HepG2 (cell line): ENCODE results near the gene PODXL2. TPM values are rescaled to one million over a fixed set of nuclear protein-coding genes. Genes with fewer than 3 reads are reported as not detected.

Experiments
- ATAC-seq: fragments of 200-7000 bp; cut with Tn5 transposase; 3 replicates; pipeline ENCODE4 v1.9.1; 2020; ENCODE audit warnings: mild to moderate bottlenecking, moderate library complexity
- BruUV-seq: library from RNA; stranded (reverse); fragments of 400-500 nt; replicated peaks from 2 replicates; lab custom pipeline; 2021; lab: Mats Ljungman, UMichigan
- CTCF ChIA-PET: fragments of 300-600 bp; formaldehyde crosslinking; extraction: SDS; loops from one replicate; lab custom pipeline; 2021; ENCODE audit warnings: low total read pairs, inconsistent platforms, low intra/inter-chr PET ratio; lab: Yijun Ruan, JAX
- POLR2A ChIA-PET: fragments of 350-600 bp; sonication (Branson Sonifier 250); formaldehyde crosslinking; loops from one replicate; lab custom pipeline; 2020; ENCODE audit warnings: antibody characterized with exemption, inconsistent platforms; lab: Yijun Ruan, JAX
- DNase-seq: peaks from one replicate; pipeline ENCODE4 v3.0.0-alpha.2; 2015; ENCODE audit warnings: low spot score
- FAIRE-seq: peaks from 3 replicates; lab custom pipeline; 2011; peaks lifted over from hg19 to GRCh38; lab: Jason Lieb, UNC
- H2AFZ ChIP-seq: one replicate; pipeline ENCODE4 v1.6.1; 2011; ENCODE audit warnings: low read length, inconsistent platforms
- H3K27ac ChIP-seq: fragments of 300-600 bp; 3 replicates; pipeline ENCODE4 v1.8.0; 2011; ENCODE audit warnings: mixed run types, mild to moderate bottlenecking, mixed read lengths, low read length, inconsistent platforms; ENCODE audit not compliant: insufficient read depth; ENCODE audit errors: extremely low read length
- H3K27me3 ChIP-seq, 2 experiments: fragments of 200-600 bp in 1 of 2; 2 replicates in 1 of 2; 3 replicates in 1 of 2; pipeline versions ENCODE4 v1.6.0 to v1.8.0; 2011; ENCODE audit warnings: low read length in 2 of 2, mild to moderate bottlenecking in 2 of 2, moderate library complexity in 2 of 2, inconsistent platforms in 1 of 2; ENCODE audit not compliant: insufficient read depth in 2 of 2, control insufficient read depth in 1 of 2
- H3K36me3 ChIP-seq, 2 experiments: fragments of 200-600 bp in 1 of 2; replicated peaks in 1 of 2; 2 replicates in 1 of 2; 3 replicates in 1 of 2; pipeline versions ENCODE4 v1.5.1 to v1.8.0; 2011; ENCODE audit warnings: low read length in 2 of 2, inconsistent platforms in 1 of 2; ENCODE audit not compliant: insufficient read depth in 2 of 2, control insufficient read depth in 1 of 2
- H3K4me1 ChIP-seq: 2 replicates; pipeline ENCODE4 v1.5.1; 2012; ENCODE audit warnings: low read length, inconsistent platforms; ENCODE audit not compliant: insufficient read depth
- H3K4me2 ChIP-seq: 2 replicates; pipeline ENCODE4 v1.6.0; 2011; ENCODE audit warnings: low read depth, low read length, inconsistent platforms
- H3K4me3 ChIP-seq, 3 experiments: fragments of 200-600 bp in 1 of 3; sonication (generic), shearing (Covaris generic) in 1 of 3; replicated peaks in 1 of 3; 2 replicates each; pipeline ENCODE4 v1.5.1; 2011 to 2016; ENCODE audit warnings: low read length in 3 of 3, inconsistent platforms in 2 of 3, low read depth in 2 of 3, mild to moderate bottlenecking in 2 of 3, control low read depth in 1 of 3, mixed read lengths in 1 of 3; ENCODE audit not compliant: insufficient read depth in 1 of 3
- H3K79me2 ChIP-seq: one replicate; pipeline ENCODE4 v1.6.1; 2011; ENCODE audit warnings: low read length, inconsistent platforms; ENCODE audit not compliant: insufficient read depth
- H3K9ac ChIP-seq: 2 replicates; pipeline ENCODE4 v1.6.0; 2011; ENCODE audit warnings: mild to moderate bottlenecking, low read depth, low read length, inconsistent platforms; ENCODE audit not compliant: insufficient read depth
- H3K9me3 ChIP-seq: 2 replicates; pipeline ENCODE4 v1.5.1; 2012; ENCODE audit warnings: mild to moderate bottlenecking, low read length
- H4K20me1 ChIP-seq: 2 replicates; pipeline ENCODE4 v1.6.0; 2011; ENCODE audit warnings: inconsistent platforms, mild to moderate bottlenecking, low read length, moderate library complexity; ENCODE audit not compliant: insufficient read depth
- GRHL1 ChIP-seq: sonication (generic); formaldehyde crosslinking; conservative IDR thresholded peaks from 2 replicates; pipeline ENCODE4 v1.8.0; 2022; ENCODE audit warnings: missing genetic modification reagents
- MBD4 ChIP-seq: IDR thresholded peaks from 2 replicates; pipeline ENCODE4 v1.6.1; 2012; ENCODE audit warnings: low read length, inconsistent platforms, borderline replicate concordance
- PHF20 ChIP-seq: sonication (generic); formaldehyde crosslinking; IDR thresholded peaks from 2 replicates; pipeline ENCODE4 v1.5.0; 2020; ENCODE audit warnings: mild to moderate bottlenecking, missing genetic modification reagents
- STAG1 ChIP-seq: sonication (generic); formaldehyde crosslinking; IDR thresholded peaks from 2 replicates; pipeline ENCODE4 v1.4.0; 2020; ENCODE audit warnings: missing genetic modification reagents
- TEAD3 ChIP-seq: optimal IDR thresholded peaks from 2 replicates; pipeline ENCODE3; 2016; ENCODE audit warnings: borderline replicate concordance
- ZBTB42 ChIP-seq: sonication (generic); formaldehyde crosslinking; IDR thresholded peaks from 2 replicates; pipeline ENCODE4 v1.5.0; 2020; ENCODE audit warnings: mild to moderate bottlenecking, missing genetic modification reagents
- ZNF136 ChIP-seq: sonication (generic); formaldehyde crosslinking; IDR thresholded peaks from 2 replicates; pipeline ENCODE4 v1.8.1; 2022; ENCODE audit warnings: low read depth, mild to moderate bottlenecking, moderate library complexity, missing genetic modification reagents
- ZNF431 ChIP-seq: sonication (generic); formaldehyde crosslinking; IDR thresholded peaks from 2 replicates; pipeline ENCODE4 v1.9.0; 2022; ENCODE audit warnings: missing genetic modification reagents, low read depth, mild to moderate bottlenecking, borderline replicate concordance
- ZNF660 ChIP-seq: sonication (generic); formaldehyde crosslinking; IDR thresholded peaks from 2 replicates; pipeline ENCODE4 v1.5.1; 2020; ENCODE audit warnings: mild to moderate bottlenecking, low read depth, missing genetic modification reagents, borderline replicate concordance
- WGBS: methylation state at CpG from one replicate; pipeline ENCODE4 v1.1.6; 2017; ENCODE audit warnings: low lambda C conversion rate; 5-methylcytosine and 5-hydroxymethylcytosine counted together
- in situ Hi-C: cut with HindIII; loops from 2 replicates; pipeline ENCODE4 v1.10.0; 2017; ENCODE audit warnings: low pct_unique_long_range_greater_than_20kb; ENCODE audit not compliant: extremely low pct_ligation_motif_present
- intact Hi-C: fragments of 100-400 bp; cut with micrococcal nuclease; formaldehyde crosslinking; loops from one replicate; pipeline ENCODE4 v1.10.0; 2022; ENCODE audit not compliant: unreplicated experiment
- polyA plus RNA-seq, 8 experiments: library from polyadenylated mRNA; depleted of rRNA in 3 of 8; stranded (reverse) in 7 of 8; unstranded in 1 of 8; fragments of >200 nt; fragmentation: Illumina TruSeq in 4 of 8; extraction: Trizol in 4 of 8; gene quantifications; 2 replicates each; pipeline versions ENCODE4 v1.2.1 to v1.2.3, GENCODE V29; 2011 to 2016; ENCODE audit warnings: low read depth in 4 of 8, missing spikeins in 1 of 8, mixed read lengths in 1 of 8; ENCODE audit not compliant: insufficient read depth in 1 of 8
- total RNA-seq, 5 experiments: library from RNA; depleted of rRNA; stranded (reverse); fragments of >200 nt; fragmentation: Illumina TruSeq; extraction: Trizol; gene quantifications; 2 replicates each; pipeline ENCODE4 v1.2.3, GENCODE V29; 2016; ENCODE audit warnings: low read depth in 1 of 5
- TF ChIP-seq, protein P1 (sequence below): sonication (generic); formaldehyde crosslinking; IDR thresholded peaks from 2 replicates; pipeline ENCODE4 v1.8.1; 2023; ENCODE audit warnings: mild to moderate bottlenecking, missing genetic modification reagents
- TF ChIP-seq, protein P2 (sequence below): sonication (generic); formaldehyde crosslinking; IDR thresholded peaks from 2 replicates; pipeline ENCODE4 v1.5.0; 2020; ENCODE audit warnings: mild to moderate bottlenecking, missing genetic modification reagents, borderline replicate concordance
- TF ChIP-seq, protein P3 (sequence below): sonication (generic); formaldehyde crosslinking; IDR thresholded peaks from 2 replicates; pipeline ENCODE4 v1.5.1; 2020; ENCODE audit warnings: missing genetic modification reagents, mild to moderate bottlenecking, borderline replicate concordance

The PODXL2 gene
- total and polyA plus RNA-seq, 2 of the 13 experiments (the other 11 are each of a cell fraction or from before 2014, with no cell fraction given), result 20.4 to 25.1 TPM

- no peak overlapping the region for H3K27ac ChIP-seq
- in situ Hi-C loops, result no loop called here
- ChIA-PET CTCF (no interaction called here), POLR2A (no interaction called here)
- H4K20me1 ChIP-seq, result no peaks in the 10 kb centered on the region
- no peak for ATAC-seq
- H3K4me1 ChIP-seq, result no peaks in the 10 kb centered on the region
- H3K9me3 ChIP-seq, result no peaks in the 10 kb centered on the region
- no peak for FAIRE-seq
- no peak overlapping the region for H2AFZ ChIP-seq
- TF ChIP-seq, protein P1, sequence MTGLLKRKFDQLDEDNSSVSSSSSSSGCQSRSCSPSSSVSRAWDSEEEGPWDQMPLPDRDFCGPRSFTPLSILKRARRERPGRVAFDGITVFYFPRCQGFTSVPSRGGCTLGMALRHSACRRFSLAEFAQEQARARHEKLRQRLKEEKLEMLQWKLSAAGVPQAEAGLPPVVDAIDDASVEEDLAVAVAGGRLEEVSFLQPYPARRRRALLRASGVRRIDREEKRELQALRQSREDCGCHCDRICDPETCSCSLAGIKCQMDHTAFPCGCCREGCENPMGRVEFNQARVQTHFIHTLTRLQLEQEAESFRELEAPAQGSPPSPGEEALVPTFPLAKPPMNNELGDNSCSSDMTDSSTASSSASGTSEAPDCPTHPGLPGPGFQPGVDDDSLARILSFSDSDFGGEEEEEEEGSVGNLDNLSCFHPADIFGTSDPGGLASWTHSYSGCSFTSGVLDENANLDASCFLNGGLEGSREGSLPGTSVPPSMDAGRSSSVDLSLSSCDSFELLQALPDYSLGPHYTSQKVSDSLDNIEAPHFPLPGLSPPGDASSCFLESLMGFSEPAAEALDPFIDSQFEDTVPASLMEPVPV (CRISPR knock-in tag), result no peak
- no peak for TF ChIP-seq ZNF660 (CRISPR knock-in tag)
- no peak for TF ChIP-seq STAG1 (CRISPR knock-in tag)
- TF ChIP-seq GRHL1 (CRISPR knock-in tag), result no peak
- TF ChIP-seq TEAD3 (CRISPR knock-in tag), result no peak
- TF ChIP-seq, protein P2, sequence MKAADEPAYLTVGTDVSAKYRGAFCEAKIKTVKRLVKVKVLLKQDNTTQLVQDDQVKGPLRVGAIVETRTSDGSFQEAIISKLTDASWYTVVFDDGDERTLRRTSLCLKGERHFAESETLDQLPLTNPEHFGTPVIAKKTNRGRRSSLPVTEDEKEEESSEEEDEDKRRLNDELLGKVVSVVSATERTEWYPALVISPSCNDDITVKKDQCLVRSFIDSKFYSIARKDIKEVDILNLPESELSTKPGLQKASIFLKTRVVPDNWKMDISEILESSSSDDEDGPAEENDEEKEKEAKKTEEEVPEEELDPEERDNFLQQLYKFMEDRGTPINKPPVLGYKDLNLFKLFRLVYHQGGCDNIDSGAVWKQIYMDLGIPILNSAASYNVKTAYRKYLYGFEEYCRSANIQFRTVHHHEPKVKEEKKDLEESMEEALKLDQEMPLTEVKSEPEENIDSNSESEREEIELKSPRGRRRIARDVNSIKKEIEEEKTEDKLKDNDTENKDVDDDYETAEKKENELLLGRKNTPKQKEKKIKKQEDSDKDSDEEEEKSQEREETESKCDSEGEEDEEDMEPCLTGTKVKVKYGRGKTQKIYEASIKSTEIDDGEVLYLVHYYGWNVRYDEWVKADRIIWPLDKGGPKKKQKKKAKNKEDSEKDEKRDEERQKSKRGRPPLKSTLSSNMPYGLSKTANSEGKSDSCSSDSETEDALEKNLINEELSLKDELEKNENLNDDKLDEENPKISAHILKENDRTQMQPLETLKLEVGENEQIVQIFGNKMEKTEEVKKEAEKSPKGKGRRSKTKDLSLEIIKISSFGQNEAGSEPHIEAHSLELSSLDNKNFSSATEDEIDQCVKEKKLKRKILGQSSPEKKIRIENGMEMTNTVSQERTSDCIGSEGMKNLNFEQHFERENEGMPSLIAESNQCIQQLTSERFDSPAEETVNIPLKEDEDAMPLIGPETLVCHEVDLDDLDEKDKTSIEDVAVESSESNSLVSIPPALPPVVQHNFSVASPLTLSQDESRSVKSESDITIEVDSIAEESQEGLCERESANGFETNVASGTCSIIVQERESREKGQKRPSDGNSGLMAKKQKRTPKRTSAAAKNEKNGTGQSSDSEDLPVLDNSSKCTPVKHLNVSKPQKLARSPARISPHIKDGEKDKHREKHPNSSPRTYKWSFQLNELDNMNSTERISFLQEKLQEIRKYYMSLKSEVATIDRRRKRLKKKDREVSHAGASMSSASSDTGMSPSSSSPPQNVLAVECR (CRISPR knock-in tag), result no peak
- TF ChIP-seq PHF20 (CRISPR knock-in tag), result no peak
- TF ChIP-seq, protein P3, sequence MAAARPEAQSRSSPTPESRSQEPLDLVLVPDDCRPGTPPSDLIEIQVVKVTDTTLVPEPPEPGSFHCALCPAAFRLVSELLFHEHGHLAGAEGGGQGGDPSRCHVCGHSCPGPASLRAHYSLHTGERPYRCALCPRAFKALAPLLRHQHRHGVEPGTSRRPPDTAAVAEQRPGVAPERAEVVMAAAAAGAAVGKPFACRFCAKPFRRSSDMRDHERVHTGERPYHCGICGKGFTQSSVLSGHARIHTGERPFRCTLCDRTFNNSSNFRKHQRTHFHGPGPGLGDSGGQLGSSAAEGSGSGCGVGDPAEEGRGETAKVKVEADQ (CRISPR knock-in tag), result no peak
- no peak for TF ChIP-seq ZBTB42 (CRISPR knock-in tag)
- no peak for TF ChIP-seq MBD4
- TF ChIP-seq ZNF431, result no peak
- TF ChIP-seq ZNF136 (CRISPR knock-in tag), result no peak
- BruUV-seq, result no TSS peak
- DNase-seq, result no peak
- 90% methylated on average over 13 of the region's 13 CpGs for WGBS
- no peak overlapping the region for H3K9ac ChIP-seq
- H3K4me3 ChIP-seq, result no peak overlapping the region
- no peak overlapping the region for H3K4me2 ChIP-seq
- no peaks in the 10 kb centered on the region for H3K27me3 ChIP-seq
- intact Hi-C loops, result no loop called here
- H3K36me3 ChIP-seq, result 0 out of 5 replicates have a peak, but pooled peaks cover 0 to 3% of the 10 kb centered on the region in 2 experiments
- H3K79me2 ChIP-seq, result no peaks in the 10 kb centered on the region
Observed at GRCh38 chr3:127647166-127647844, 18.3 kb downstream of the PODXL2 start.
